ENCODE measurements around the gene HBA1. TPM values are rescaled to one million over a fixed set of nuclear protein-coding genes. Genes with fewer than 3 reads are reported as not detected.
"Not testable (repeated sequence)": the region's sequence is repeated elsewhere in the genome, so short reads cannot be mapped to it uniquely, and the experiment has no call there.

Gene HBA1
- polyA plus RNA-seq, 3 donors = 567 to 842 (median 719) TPM

- DNase-seq = no peak
Measured at GRCh38 chr16:169014-169413, 7.5 kb upstream of the HBA1 start.

- not testable (repeated sequence) for DNase-seq
Measured at GRCh38 chr16:170088-170507, 6.4 kb upstream of the HBA1 start.

GRCh38 chr16:170788-171187 is 5.7 kb upstream of the HBA1 start:
- DNase-seq = no peak

GRCh38 chr16:172374-172941 is 4.0 kb upstream of the HBA1 start, which contains the start of gene HBA2:
TSS of gene HBA2 (plus strand) at chr16:172876. CDS start at chr16:172913, 37 bp downstream.
- not testable (repeated sequence) for DNase-seq

- DNase-seq = not testable (repeated sequence)
Measured at GRCh38 chr16:173211-173854, 3.1 kb upstream of the HBA1 start.

- DNase-seq = not testable (repeated sequence)
Measured at GRCh38 chr16:173928-174769, 2.3 kb upstream of the HBA1 start.

- no peak for DNase-seq
Measured at GRCh38 chr16:175011-175949, 1.2 kb upstream of the HBA1 start.

GRCh38 chr16:176006-176405 is 474 bp upstream of the HBA1 start:
- DNase-seq = not testable (repeated sequence)

GRCh38 chr16:177394-177822 is 928 bp downstream of the HBA1 start:
- DNase-seq = no peak

- DNase-seq = no peak
Measured at GRCh38 chr16:177981-178667, 1.6 kb downstream of the HBA1 start.

- DNase-seq = no peak
Measured at GRCh38 chr16:178668-179015, 2.2 kb downstream of the HBA1 start.

GRCh38 chr16:179211-180092 is 3.0 kb downstream of the HBA1 start:
- no peak for DNase-seq

- DNase-seq = no peak
Measured at GRCh38 chr16:180101-180675, 3.7 kb downstream of the HBA1 start, which contains the start of gene HBQ1. TSS of gene HBQ1 (plus strand) at chr16:180459. CDS start at chr16:180487, 28 bp downstream.

GRCh38 chr16:180681-181564 is 4.4 kb downstream of the HBA1 start:
- DNase-seq = no peak

- DNase-seq = peak; percentile 52
Measured at GRCh38 chr16:181565-182021, 5.1 kb downstream of the HBA1 start.

- no peak for DNase-seq
Measured at GRCh38 chr16:183005-183404, 6.5 kb downstream of the HBA1 start.

GRCh38 chr16:185213-185612 is 8.7 kb downstream of the HBA1 start:
- DNase-seq = no peak

- no peak for DNase-seq
Measured at GRCh38 chr16:185691-186090, 9.2 kb downstream of the HBA1 start.
